GM12875 (cell line): ENCODE results near the gene CES2.

Experiments used
- H3K4me3 ChIP-seq: one replicate; pipeline ENCODE4 v1.5.1; 2011; ENCODE audit warnings: low read depth, low read length, control low read depth
- TF ChIP-seq, protein P1 (sequence below): IDR thresholded peaks from 2 replicates; pipeline ENCODE4 v1.5.1; 2011; ENCODE audit warnings: low read depth, mild to moderate bottlenecking, control low read depth, inconsistent platforms, low read length, moderate library complexity, borderline replicate concordance; ENCODE audit not compliant: insufficient read depth

Gene CES2

DNA sequence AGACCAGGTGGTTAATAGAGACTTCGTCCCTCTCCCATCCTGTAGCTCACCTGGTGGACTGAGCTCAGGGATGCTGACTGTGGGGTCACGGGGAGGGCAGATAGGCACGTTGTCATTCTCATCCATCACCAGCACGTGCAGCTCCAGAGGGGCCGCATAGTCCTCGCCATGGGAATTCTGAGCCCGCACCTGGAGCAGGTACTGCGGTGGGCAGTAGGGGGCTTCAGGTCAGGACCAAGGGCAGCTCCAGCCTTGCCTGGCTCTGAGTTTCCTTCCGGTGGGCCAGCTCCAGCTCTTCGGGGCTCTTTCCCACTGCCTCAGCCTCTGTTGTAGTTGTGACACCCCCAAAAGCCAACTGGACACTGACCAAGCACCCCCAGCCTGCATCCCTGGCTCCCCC lies 22.2 kb upstream of the CES2 start:
- TF ChIP-seq, protein P1, sequence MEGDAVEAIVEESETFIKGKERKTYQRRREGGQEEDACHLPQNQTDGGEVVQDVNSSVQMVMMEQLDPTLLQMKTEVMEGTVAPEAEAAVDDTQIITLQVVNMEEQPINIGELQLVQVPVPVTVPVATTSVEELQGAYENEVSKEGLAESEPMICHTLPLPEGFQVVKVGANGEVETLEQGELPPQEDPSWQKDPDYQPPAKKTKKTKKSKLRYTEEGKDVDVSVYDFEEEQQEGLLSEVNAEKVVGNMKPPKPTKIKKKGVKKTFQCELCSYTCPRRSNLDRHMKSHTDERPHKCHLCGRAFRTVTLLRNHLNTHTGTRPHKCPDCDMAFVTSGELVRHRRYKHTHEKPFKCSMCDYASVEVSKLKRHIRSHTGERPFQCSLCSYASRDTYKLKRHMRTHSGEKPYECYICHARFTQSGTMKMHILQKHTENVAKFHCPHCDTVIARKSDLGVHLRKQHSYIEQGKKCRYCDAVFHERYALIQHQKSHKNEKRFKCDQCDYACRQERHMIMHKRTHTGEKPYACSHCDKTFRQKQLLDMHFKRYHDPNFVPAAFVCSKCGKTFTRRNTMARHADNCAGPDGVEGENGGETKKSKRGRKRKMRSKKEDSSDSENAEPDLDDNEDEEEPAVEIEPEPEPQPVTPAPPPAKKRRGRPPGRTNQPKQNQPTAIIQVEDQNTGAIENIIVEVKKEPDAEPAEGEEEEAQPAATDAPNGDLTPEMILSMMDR: no peak
- no peak overlapping the region for H3K4me3 ChIP-seq

DNA sequence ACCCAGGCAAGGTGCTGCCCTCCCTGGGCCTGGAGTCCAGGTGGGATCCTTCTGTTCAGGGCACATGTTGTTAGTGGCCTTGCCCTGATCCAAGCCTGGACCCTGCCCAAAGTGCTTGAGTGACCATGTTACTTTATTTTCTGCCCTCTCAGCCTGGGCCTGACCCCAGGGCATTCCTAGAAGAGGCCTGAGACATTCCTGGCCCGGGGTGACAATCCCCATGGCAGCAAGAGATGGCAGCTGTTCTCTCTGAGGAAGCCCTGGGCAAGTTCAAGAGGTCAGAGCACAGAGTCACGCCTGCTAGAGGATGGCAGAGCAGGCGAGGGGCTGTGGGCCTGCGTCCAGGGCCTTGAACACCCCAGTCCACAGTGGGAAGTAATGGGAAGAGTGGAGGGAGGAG lies 21.6 kb upstream of the CES2 start:
- H3K4me3 ChIP-seq: no peak overlapping the region
- TF ChIP-seq, protein P1: no peak

DNA sequence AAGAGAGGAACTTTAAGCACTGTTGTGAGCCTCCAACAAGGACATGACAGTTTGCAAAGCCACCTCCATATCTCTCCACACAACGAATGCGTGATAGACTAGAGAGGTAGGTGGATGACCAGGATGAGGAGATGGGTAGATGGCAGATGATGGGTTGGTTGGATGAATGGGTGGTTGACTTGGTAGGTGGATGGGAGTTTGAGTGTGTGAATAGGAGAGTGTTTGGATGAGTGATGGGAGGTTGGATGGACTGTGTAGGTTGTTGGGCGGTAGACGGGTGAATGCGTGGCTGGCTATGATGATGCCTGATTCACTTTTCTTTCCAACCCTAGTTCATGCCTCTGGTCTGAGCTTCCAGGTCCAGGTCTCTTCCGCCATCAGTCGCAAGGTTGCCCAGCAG lies 20.8 kb upstream of the CES2 start:
- TF ChIP-seq, protein P1: no peak
- no peak overlapping the region for H3K4me3 ChIP-seq

DNA sequence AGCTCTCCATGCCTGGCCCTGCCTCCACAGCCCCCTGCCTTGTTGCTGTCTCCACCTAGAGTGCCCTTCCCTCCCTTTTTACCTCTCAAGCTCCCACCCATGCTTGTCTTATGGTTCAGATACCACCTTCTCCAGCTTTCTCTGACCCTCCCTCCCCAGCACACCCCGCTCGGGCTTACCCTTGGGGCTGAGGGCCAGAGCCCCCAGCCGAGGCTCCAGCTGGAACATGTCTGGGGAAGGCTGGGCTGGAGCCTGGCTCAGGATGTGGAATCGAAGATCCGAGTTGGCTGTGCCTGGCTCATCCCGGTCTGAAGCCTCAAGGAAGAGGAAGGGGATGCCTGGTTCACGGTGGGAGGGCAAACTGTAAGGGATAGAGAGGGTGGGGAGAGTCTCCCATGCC lies 20.3 kb upstream of the CES2 start:
- H3K4me3 ChIP-seq: no peak overlapping the region
- TF ChIP-seq, protein P1: no peak

DNA sequence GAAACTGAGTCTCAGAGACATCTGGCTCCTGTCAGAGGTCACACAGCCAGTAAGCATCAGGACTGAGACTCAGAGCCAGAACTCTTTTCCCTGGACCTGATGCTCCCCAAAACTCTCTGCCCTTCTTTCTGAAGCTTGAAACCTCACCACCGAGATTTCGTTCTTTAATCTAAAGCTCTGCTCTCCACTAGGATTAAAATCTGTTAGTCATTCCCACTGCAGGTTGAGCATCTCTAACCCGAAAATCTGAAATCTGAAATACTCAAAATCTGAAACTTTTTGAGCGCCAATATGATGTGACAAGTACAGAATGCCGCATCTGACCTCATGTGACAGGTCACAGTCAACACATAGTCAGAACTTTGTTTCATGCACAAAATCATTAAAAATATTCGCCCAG lies 18.8 kb upstream of the CES2 start:
- TF ChIP-seq, protein P1: no peak
- H3K4me3 ChIP-seq: no peak overlapping the region

DNA sequence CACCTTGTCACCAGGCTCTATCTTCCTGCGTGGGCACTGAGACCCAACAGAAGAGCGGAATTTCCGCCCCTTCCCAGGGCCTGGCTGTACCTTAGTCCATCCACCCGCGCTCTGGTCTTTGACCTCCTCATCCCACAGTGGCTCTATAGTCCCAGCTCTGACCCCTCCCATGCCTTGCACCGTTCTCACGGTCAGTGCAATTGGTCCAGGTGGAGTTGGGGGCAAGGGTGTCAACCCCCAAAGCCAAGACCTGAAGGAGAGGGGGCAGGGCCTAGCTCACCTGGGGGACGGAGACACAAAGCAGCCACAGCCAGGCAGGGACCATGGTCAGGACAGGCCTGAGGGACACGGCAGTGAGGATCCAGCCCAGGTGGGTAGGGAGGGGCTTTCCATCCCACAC lies 17.6 kb upstream of the CES2 start:
- TF ChIP-seq, protein P1: no peak
- H3K4me3 ChIP-seq: no peak overlapping the region

DNA sequence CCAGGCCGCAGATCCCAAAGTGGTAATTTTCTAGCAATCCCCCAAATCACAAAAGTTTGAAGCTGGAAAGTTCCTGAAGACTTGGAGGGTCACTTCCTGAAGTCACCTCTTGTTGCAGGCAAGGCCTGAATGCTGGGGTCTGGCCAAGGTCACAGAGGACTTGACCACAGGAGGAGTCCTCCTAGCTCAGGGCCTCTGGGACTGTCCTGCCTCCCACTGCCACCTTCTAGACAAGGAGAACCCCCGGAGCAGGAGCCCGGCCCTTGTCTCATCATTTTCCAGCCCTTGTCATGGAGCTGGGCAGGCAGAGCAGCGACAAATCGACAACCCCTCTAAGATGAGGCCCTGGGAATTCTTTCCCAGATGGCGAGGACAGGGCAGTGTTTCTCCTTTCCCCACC lies 17.0 kb upstream of the CES2 start:
- H3K4me3 ChIP-seq: no peak overlapping the region
- TF ChIP-seq, protein P1: no peak
